PC-3 (cell line): ENCODE data around the gene SLC4A4.

Source experiments
- CTCF ChIP-seq: fragments of 300-600 bp; sonication (generic); conservative IDR thresholded peaks from 2 replicates; pipeline ENCODE4 v1.5.1; 2017; ENCODE audit warnings: antibody characterized with exemption, low read depth, mild to moderate bottlenecking, low read length
- EZH2 ChIP-seq: fragments of 300-600 bp; sonication (generic); IDR thresholded peaks from one replicate; pipeline ENCODE4 v1.6.1; 2017; ENCODE audit warnings: antibody characterized with exemption, mild to moderate bottlenecking, low read length; ENCODE audit not compliant: unreplicated experiment
- EZH2phosphoT487 ChIP-seq: fragments of 300-600 bp; sonication (generic); IDR thresholded peaks from 2 replicates; pipeline ENCODE4 v1.6.1; 2018; ENCODE audit warnings: mild to moderate bottlenecking, antibody characterized with exemption, low read length, borderline replicate concordance

- no peak for TF ChIP-seq CTCF
- TF ChIP-seq EZH2 = no peak
- TF ChIP-seq EZH2phosphoT487 = no peak
Measured at GRCh38 chr4:71440612-71441011, 101.8 kb downstream of the SLC4A4 start.
